HepG2 (cell line): ENCODE results near the gene SNRPD3. TPM values are rescaled to one million over a fixed set of nuclear protein-coding genes. Genes with fewer than 3 reads are reported as not detected.
A peak's percentile ranks its signal among the peaks of the same experiment; 100 is the strongest.

ENCODE experiments used
- CHD2 ChIP-seq: IDR thresholded peaks from 2 replicates; pipeline ENCODE4 v1.6.1; 2011; ENCODE audit warnings: low read depth, low read length, improper control_type of control experiment
- KDM3A ChIP-seq: IDR thresholded peaks from 2 replicates; pipeline ENCODE4 v1.6.1; 2018; ENCODE audit warnings: low read depth, missing compliant biosample characterization
- KDM5B ChIP-seq: sonication (generic); formaldehyde crosslinking; IDR thresholded peaks from 2 replicates; pipeline ENCODE4 v1.4.0; 2020; ENCODE audit warnings: missing genetic modification reagents, mild to moderate bottlenecking, borderline replicate concordance
- MIXL1 ChIP-seq: IDR thresholded peaks from 2 replicates; pipeline ENCODE4 v1.6.1; 2016
- NFATC3 ChIP-seq: sonication (generic); formaldehyde crosslinking; IDR thresholded peaks from 2 replicates; pipeline ENCODE4 v1.5.1; 2020; ENCODE audit warnings: mild to moderate bottlenecking, missing genetic modification reagents
- NFRKB ChIP-seq: fragments of 450-650 bp; IDR thresholded peaks from 2 replicates; pipeline ENCODE4 v1.6.1; 2017
- NRL ChIP-seq: sonication (generic); formaldehyde crosslinking; IDR thresholded peaks from 2 replicates; pipeline ENCODE4 v1.5.0; 2020; ENCODE audit warnings: missing genetic modification reagents, mild to moderate bottlenecking, moderate library complexity, borderline replicate concordance
- PPARG ChIP-seq: conservative IDR thresholded peaks from 2 replicates; pipeline ENCODE4 v1.6.1; 2016; ENCODE audit warnings: missing biosample characterization, missing genetic modification reagents
- ZFP36L1 ChIP-seq: sonication (generic); formaldehyde crosslinking; IDR thresholded peaks from 2 replicates; pipeline ENCODE4 v1.8.0; 2022; ENCODE audit warnings: mild to moderate bottlenecking, missing genetic modification reagents, moderate library complexity
- ZNF292 ChIP-seq: sonication (generic); formaldehyde crosslinking; IDR thresholded peaks from 2 replicates; pipeline ENCODE4 v1.8.1; 2022; ENCODE audit warnings: mild to moderate bottlenecking, low read depth, missing genetic modification reagents, borderline replicate concordance
- ZNF451 ChIP-seq: sonication (generic); formaldehyde crosslinking; IDR thresholded peaks from 2 replicates; pipeline ENCODE4 v1.5.0; 2020; ENCODE audit warnings: mild to moderate bottlenecking, missing genetic modification reagents
- ZNF484 ChIP-seq: sonication (generic); formaldehyde crosslinking; IDR thresholded peaks from 2 replicates; pipeline ENCODE4 v1.5.1; 2020; ENCODE audit warnings: mild to moderate bottlenecking, low read depth, missing genetic modification reagents, borderline replicate concordance
- ZNF563 ChIP-seq: sonication (generic); formaldehyde crosslinking; IDR thresholded peaks from 2 replicates; pipeline ENCODE4 v1.8.0; 2022; ENCODE audit warnings: mild to moderate bottlenecking, moderate library complexity, missing genetic modification reagents
- ZNF7 ChIP-seq: IDR thresholded peaks from 2 replicates; pipeline ENCODE4 v1.6.1; 2016; ENCODE audit warnings: missing biosample characterization, missing genetic modification reagents
- polyA plus RNA-seq, 8 experiments: library from polyadenylated mRNA; depleted of rRNA in 3 of 8; stranded (reverse) in 7 of 8; unstranded in 1 of 8; fragments of >200 nt; fragmentation: Illumina TruSeq in 4 of 8; extraction: Trizol in 4 of 8; gene quantifications; 2 replicates each; pipeline versions ENCODE4 v1.2.1 to v1.2.3, GENCODE V29; 2011 to 2016; ENCODE audit warnings: low read depth in 4 of 8, missing spikeins in 1 of 8, mixed read lengths in 1 of 8; ENCODE audit not compliant: insufficient read depth in 1 of 8
- total RNA-seq, 5 experiments: library from RNA; depleted of rRNA; stranded (reverse); fragments of >200 nt; fragmentation: Illumina TruSeq; extraction: Trizol; gene quantifications; 2 replicates each; pipeline ENCODE4 v1.2.3, GENCODE V29; 2016; ENCODE audit warnings: low read depth in 1 of 5
- TF ChIP-seq, protein P1 (sequence below): sonication (generic); formaldehyde crosslinking; IDR thresholded peaks from 2 replicates; pipeline ENCODE4 v1.5.1; 2020; ENCODE audit warnings: mild to moderate bottlenecking, missing genetic modification reagents, moderate library complexity
- TF ChIP-seq, protein P2 (sequence below): sonication (generic); formaldehyde crosslinking; IDR thresholded peaks from 2 replicates; pipeline ENCODE4 v1.4.0; 2020; ENCODE audit warnings: missing genetic modification reagents
- TF ChIP-seq, protein P3 (sequence below), 2 experiments: sonication (generic) in 1 of 2; formaldehyde crosslinking in 1 of 2; IDR thresholded peaks; 2 replicates each; pipeline versions ENCODE4 v1.4.0 to v1.6.1; 2016 to 2020; ENCODE audit warnings: borderline replicate concordance in 1 of 2, low read depth in 1 of 2, mild to moderate bottlenecking in 1 of 2, missing genetic modification reagents in 1 of 2

The SNRPD3 gene
- total and polyA plus RNA-seq, 2 of the 13 experiments (the other 11 are each of a cell fraction or from before 2014, with no cell fraction given) = 110 to 209 TPM

DNA sequence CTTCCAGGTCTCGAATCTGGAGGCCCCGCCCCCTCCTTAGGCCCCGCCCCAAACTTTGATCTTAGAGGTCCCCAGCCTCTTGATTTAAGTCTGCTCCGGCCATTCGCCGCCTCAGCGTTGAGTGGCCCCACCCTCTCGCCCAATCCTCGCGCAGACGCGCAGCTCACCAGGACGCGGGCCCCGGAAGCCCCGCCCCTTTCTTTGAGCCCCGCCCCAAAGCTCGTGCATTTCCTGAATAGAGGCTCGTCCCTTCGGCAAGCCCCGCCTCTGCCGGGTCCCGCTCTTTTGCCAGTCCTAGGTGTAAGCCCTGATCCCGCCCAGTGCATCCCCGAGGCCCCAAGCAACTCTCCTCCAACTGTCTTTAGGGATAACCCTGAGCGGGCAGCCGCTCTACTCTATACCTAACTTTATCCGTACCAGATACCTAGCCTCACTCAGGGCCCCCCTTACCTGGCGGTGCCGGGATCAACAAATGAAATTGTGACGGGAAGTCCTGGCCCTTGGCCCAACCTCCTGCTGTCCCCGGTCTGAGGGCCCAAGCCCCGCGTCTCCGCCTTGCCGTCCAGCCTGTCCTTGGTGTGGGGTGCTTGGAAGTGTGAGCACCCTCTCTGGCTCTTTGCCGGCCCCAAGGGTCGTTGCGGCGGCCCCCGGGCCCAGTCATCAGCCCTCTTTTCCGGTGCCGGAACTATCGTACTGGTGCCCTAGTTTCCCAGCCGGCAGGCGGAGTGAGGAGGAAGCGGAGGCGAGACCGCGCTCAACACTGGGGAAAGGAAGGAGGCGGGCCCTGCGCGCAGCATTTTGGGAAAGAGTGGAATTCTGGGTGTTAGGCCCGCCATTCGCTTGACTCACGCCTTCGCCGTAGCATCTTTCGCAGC is at the start of gene SNRPD3 (continued):
- TF ChIP-seq, protein P1, sequence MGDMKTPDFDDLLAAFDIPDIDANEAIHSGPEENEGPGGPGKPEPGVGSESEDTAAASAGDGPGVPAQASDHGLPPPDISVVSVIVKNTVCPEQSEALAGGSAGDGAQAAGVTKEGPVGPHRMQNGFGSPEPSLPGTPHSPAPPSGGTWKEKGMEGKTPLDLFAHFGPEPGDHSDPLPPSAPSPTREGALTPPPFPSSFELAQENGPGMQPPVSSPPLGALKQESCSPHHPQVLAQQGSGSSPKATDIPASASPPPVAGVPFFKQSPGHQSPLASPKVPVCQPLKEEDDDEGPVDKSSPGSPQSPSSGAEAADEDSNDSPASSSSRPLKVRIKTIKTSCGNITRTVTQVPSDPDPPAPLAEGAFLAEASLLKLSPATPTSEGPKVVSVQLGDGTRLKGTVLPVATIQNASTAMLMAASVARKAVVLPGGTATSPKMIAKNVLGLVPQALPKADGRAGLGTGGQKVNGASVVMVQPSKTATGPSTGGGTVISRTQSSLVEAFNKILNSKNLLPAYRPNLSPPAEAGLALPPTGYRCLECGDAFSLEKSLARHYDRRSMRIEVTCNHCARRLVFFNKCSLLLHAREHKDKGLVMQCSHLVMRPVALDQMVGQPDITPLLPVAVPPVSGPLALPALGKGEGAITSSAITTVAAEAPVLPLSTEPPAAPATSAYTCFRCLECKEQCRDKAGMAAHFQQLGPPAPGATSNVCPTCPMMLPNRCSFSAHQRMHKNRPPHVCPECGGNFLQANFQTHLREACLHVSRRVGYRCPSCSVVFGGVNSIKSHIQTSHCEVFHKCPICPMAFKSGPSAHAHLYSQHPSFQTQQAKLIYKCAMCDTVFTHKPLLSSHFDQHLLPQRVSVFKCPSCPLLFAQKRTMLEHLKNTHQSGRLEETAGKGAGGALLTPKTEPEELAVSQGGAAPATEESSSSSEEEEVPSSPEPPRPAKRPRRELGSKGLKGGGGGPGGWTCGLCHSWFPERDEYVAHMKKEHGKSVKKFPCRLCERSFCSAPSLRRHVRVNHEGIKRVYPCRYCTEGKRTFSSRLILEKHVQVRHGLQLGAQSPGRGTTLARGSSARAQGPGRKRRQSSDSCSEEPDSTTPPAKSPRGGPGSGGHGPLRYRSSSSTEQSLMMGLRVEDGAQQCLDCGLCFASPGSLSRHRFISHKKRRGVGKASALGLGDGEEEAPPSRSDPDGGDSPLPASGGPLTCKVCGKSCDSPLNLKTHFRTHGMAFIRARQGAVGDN = peak; percentile 96
- peak; percentile 54 for TF ChIP-seq ZNF7 (CRISPR knock-in tag)
- TF ChIP-seq ZNF292 (CRISPR knock-in tag) = 0 out of 2 replicates have a peak, but pooled peaks have one; percentile 10
- TF ChIP-seq, protein P2, sequence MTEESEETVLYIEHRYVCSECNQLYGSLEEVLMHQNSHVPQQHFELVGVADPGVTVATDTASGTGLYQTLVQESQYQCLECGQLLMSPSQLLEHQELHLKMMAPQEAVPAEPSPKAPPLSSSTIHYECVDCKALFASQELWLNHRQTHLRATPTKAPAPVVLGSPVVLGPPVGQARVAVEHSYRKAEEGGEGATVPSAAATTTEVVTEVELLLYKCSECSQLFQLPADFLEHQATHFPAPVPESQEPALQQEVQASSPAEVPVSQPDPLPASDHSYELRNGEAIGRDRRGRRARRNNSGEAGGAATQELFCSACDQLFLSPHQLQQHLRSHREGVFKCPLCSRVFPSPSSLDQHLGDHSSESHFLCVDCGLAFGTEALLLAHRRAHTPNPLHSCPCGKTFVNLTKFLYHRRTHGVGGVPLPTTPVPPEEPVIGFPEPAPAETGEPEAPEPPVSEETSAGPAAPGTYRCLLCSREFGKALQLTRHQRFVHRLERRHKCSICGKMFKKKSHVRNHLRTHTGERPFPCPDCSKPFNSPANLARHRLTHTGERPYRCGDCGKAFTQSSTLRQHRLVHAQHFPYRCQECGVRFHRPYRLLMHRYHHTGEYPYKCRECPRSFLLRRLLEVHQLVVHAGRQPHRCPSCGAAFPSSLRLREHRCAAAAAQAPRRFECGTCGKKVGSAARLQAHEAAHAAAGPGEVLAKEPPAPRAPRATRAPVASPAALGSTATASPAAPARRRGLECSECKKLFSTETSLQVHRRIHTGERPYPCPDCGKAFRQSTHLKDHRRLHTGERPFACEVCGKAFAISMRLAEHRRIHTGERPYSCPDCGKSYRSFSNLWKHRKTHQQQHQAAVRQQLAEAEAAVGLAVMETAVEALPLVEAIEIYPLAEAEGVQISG (CRISPR knock-in tag) = peak; percentile 91
- peak; percentile 95; the same call in 1 of the 2 replicates for TF ChIP-seq NFATC3
- TF ChIP-seq CHD2 = no peak; the same call in 1 of the 2 replicates
- 0 out of 2 replicates have a peak, but pooled peaks have one; percentile 39 for TF ChIP-seq ZFP36L1
- peak; percentile 94; the same call in 1 of the 2 replicates for TF ChIP-seq NRL (CRISPR knock-in tag)
- TF ChIP-seq KDM3A = peak; percentile 84
- no peak for TF ChIP-seq NFRKB
- TF ChIP-seq ZNF563 (CRISPR knock-in tag) = peak; percentile 93
- peak; percentile 72; the same call in 1 of the 2 replicates for TF ChIP-seq KDM5B
- peak; percentile 33; the same call in 1 of the 2 replicates for TF ChIP-seq PPARG
- TF ChIP-seq ZNF451 (CRISPR knock-in tag) = peak; percentile 76; the same call in 1 of the 2 replicates
- TF ChIP-seq, protein P3, sequence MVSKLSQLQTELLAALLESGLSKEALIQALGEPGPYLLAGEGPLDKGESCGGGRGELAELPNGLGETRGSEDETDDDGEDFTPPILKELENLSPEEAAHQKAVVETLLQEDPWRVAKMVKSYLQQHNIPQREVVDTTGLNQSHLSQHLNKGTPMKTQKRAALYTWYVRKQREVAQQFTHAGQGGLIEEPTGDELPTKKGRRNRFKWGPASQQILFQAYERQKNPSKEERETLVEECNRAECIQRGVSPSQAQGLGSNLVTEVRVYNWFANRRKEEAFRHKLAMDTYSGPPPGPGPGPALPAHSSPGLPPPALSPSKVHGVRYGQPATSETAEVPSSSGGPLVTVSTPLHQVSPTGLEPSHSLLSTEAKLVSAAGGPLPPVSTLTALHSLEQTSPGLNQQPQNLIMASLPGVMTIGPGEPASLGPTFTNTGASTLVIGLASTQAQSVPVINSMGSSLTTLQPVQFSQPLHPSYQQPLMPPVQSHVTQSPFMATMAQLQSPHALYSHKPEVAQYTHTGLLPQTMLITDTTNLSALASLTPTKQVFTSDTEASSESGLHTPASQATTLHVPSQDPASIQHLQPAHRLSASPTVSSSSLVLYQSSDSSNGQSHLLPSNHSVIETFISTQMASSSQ (IDR thresholded peaks at IDR 0.05; ENCODE audit: low read depth) = peak; percentile 45
- TF ChIP-seq, protein P3 (CRISPR knock-in tag; IDR thresholded peaks at IDR 0.05; ENCODE audit: borderline replicate concordance) = peak; percentile 69; the same call in 1 of the 2 replicates
- TF ChIP-seq MIXL1 = peak; percentile 91
- TF ChIP-seq ZNF484 (CRISPR knock-in tag) = no peak
